Mononuclear cell (primary cell): ENCODE results near the gene OR6K2. TPM values are rescaled to one million over a fixed set of nuclear protein-coding genes. Genes with fewer than 3 reads are reported as not detected.
"Not testable (repeated sequence)": the region's sequence is repeated elsewhere in the genome, so short reads cannot be mapped to it uniquely, and the experiment has no call there.

Experiments used
- H3K27me3 ChIP-seq: 2 replicates; pipeline ENCODE4 v1.6.0; 2011; ENCODE audit warnings: low read length, control low read depth; ENCODE audit not compliant: insufficient read depth
- H3K4me1 ChIP-seq: 2 replicates; pipeline ENCODE4 v1.5.1; 2011; ENCODE audit warnings: mild to moderate bottlenecking, low read length, control low read depth; ENCODE audit not compliant: insufficient read depth
- H3K4me3 ChIP-seq: 2 replicates; pipeline ENCODE4 v1.5.1; 2011; ENCODE audit warnings: mild to moderate bottlenecking, low read length, moderate library complexity
- H3K9me3 ChIP-seq: 2 replicates; pipeline ENCODE4 v1.5.1; 2011; ENCODE audit warnings: low read depth, mild to moderate bottlenecking, control low read depth, low read length
- total RNA-seq: library from RNA; depleted of rRNA; stranded (reverse); fragments of >200 nt; gene quantifications from one replicate; pipeline ENCODE4 v1.2.3, GENCODE V29; 2012

The OR6K2 gene
- total RNA-seq, 1 donor, result not detected

GRCh38 chr1:158691907-158692306 is 8.5 kb downstream of the OR6K2 start:
- Histone ChIP-seq H3K9me3 (no peaks in the 10 kb centered on the region), H3K27me3 (no peaks in the 10 kb centered on the region), H3K4me3 (no peak overlapping the region), H3K4me1 (no peaks in the 10 kb centered on the region)

GRCh38 chr1:158691149-158691548 is 9.3 kb downstream of the OR6K2 start:
- H3K9me3 ChIP-seq, H3K4me1 ChIP-seq, H3K4me3 ChIP-seq, H3K27me3 ChIP-seq: not testable (repeated sequence)

DNA sequence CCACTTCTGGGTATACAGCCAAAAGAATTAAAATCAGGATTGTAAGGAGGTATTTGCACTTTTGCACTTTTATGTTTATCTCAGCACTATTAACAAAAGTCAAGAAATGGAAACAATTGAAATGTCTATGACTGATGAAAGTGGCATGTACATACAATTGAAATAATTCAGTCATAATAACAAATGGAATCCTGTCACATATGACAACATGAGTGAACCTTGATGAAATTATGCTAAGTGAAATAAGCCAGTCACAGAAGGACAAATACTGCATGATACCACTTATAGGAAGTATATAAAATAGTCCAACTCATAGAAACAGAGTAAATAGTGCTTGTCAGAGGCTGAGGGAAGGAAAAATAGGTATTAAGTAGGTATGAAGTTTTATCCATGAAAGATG is 10.6 kb downstream of the OR6K2 start:
- Histone ChIP-seq H3K27me3 (no peaks in the 10 kb centered on the region), H3K9me3 (no peaks in the 10 kb centered on the region), H3K4me1 (peaks cover 4% of the 10 kb centered on the region), H3K4me3 (no peak overlapping the region)

DNA sequence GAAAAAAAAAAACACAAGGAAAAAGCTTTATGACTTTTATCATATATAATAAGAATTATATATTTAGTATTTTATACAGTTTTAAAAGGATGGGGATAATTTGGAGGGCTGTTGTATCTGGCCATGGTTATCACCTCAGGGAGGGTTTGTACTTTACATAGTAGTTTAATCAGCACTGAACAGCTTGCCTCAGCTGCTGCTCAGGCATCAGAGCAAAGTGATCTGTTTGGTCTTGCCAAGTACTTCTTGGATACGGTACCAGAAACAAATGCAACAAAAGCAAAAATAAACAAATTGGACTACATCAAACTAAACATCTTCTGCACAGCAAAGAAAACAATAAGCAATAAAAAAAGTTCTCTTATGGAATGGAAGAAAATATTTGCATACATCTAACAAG is 11.3 kb downstream of the OR6K2 start:
- no peaks in the 10 kb centered on the region for H3K27me3 ChIP-seq
- H3K4me3 ChIP-seq, result no peak overlapping the region
- H3K9me3 ChIP-seq, result no peaks in the 10 kb centered on the region
- peaks cover 4% of the 10 kb centered on the region for H3K4me1 ChIP-seq

- not testable (repeated sequence) for H3K4me3 ChIP-seq, H3K4me1 ChIP-seq, H3K27me3 ChIP-seq, H3K9me3 ChIP-seq
Observed at GRCh38 chr1:158688343-158688742, 12.1 kb downstream of the OR6K2 start.

- Histone ChIP-seq H3K4me1 (peaks cover 4% of the 10 kb centered on the region), H3K9me3 (no peaks in the 10 kb centered on the region), H3K27me3 (no peaks in the 10 kb centered on the region), H3K4me3 (no peak overlapping the region)
Observed at GRCh38 chr1:158687037-158687436, 13.4 kb downstream of the OR6K2 start.

GRCh38 chr1:158686111-158687009 is 14.1 kb downstream of the OR6K2 start, which contains the start of gene SPTA1:
TSS of gene SPTA1 (minus strand) at chr1:158686715. CDS start at chr1:158686517, 198 bp downstream.
- no peaks in the 10 kb centered on the region for H3K27me3 ChIP-seq
- peaks cover 6% of the 10 kb centered on the region for H3K4me1 ChIP-seq
- H3K9me3 ChIP-seq, result no peaks in the 10 kb centered on the region
- H3K4me3 ChIP-seq, result no peak within 1 kb of the TSS

DNA sequence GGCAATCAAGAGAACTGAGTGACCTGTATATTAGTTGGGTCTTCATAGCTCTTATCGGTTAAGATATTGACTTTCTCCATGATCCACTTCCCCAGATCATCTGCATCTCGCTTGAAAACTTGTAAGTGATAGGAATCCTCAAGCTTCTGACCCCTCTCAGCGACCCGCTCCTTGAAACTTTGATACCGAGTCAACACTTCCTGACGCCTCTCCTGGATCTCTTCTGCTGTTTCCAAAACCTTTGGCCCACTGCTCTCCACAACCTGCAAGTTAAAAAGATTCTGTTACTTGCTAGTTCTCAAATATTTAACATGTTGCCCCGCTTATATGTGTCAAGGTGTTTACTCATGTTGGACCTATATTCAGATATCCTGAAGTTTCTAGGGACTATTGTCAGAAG is 15.4 kb downstream of the OR6K2 start:
- Histone ChIP-seq H3K4me3 (no peak overlapping the region), H3K4me1 (peaks cover 8% of the 10 kb centered on the region), H3K27me3 (no peaks in the 10 kb centered on the region), H3K9me3 (no peaks in the 10 kb centered on the region)

DNA sequence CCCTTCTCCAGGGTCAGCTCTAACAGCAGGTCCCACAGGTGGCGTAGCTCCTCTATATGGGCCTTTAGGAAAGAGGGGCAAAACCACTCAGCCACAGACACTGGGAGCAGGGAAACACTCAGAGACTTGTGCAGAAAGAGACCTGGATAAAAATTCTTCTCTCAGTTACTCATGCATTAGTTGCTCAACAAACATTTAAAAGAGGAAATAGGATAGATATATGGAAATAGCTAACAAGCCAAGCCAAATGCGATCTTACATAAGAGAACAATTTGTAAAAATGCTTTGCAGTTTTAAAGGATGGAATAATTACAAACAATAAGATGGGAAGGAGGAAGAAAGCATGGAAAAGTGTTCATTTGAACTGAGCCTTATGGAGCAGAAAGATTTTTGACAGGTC is 18.8 kb downstream of the OR6K2 start:
- H3K27me3 ChIP-seq, result peaks cover 5% of the 10 kb centered on the region
- peaks cover 7% of the 10 kb centered on the region for H3K4me1 ChIP-seq
- H3K9me3 ChIP-seq, result no peaks in the 10 kb centered on the region
- H3K4me3 ChIP-seq, result no peak overlapping the region

GRCh38 chr1:158679289-158679688 is 21.2 kb downstream of the OR6K2 start:
- H3K27me3 ChIP-seq, result peaks cover 9% of the 10 kb centered on the region
- H3K4me1 ChIP-seq, result peaks cover 3% of the 10 kb centered on the region
- no peaks in the 10 kb centered on the region for H3K9me3 ChIP-seq
- no peak overlapping the region for H3K4me3 ChIP-seq

DNA sequence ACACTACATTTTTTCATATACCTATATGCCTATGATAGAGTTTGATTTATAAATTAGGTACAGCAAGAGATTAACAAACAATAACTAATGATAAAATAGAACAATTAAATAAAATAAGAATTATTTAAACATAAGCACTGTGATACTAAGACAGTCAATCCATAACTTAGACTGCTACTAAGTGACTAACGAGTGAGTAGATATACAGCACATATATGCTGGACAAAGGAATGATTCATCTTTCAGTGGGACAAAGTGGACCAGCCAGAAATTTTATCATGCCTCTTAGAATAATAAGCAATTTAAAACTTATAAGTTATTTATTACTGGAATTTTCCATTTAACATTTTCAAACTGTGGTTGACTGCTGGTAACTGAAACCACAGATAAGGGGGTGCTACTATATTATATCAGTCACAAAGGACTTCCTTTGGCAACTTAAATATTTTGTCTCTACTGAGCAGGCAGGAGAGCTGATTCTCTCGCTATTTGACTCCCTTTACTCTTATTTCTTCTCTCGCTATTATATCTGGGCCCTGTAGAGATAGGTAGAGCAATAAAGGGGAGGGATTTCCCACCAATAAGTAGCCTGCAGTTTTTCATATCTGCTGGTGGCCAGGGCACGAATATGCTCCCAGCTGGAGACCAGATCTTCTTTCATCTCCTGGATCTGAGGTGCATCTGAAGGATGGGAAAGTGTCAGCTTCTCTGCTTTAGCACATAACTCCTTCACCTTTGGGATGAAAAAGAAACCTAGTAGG is 24.7 kb downstream of the OR6K2 start:
- H3K4me1 ChIP-seq, result no peaks in the 10 kb centered on the region
- peaks cover 9% of the 10 kb centered on the region for H3K27me3 ChIP-seq
- H3K9me3 ChIP-seq, result no peaks in the 10 kb centered on the region
- no peak overlapping the region for H3K4me3 ChIP-seq

GRCh38 chr1:158674302-158674701 is 26.1 kb downstream of the OR6K2 start:
- H3K9me3 ChIP-seq, result no peaks in the 10 kb centered on the region
- peaks cover 9% of the 10 kb centered on the region for H3K27me3 ChIP-seq
- no peaks in the 10 kb centered on the region for H3K4me1 ChIP-seq
- no peak overlapping the region for H3K4me3 ChIP-seq

GRCh38 chr1:158666037-158666436 is 34.4 kb downstream of the OR6K2 start:
- no peak overlapping the region for H3K4me3 ChIP-seq
- peaks cover 4% of the 10 kb centered on the region for H3K27me3 ChIP-seq
- H3K4me1 ChIP-seq, result no peaks in the 10 kb centered on the region
- H3K9me3 ChIP-seq, result no peaks in the 10 kb centered on the region

GRCh38 chr1:158654571-158654970 is 45.9 kb downstream of the OR6K2 start:
- Histone ChIP-seq H3K4me1 (peaks cover 10% of the 10 kb centered on the region), H3K27me3 (no peaks in the 10 kb centered on the region), H3K9me3 (no peaks in the 10 kb centered on the region), H3K4me3 (no peak overlapping the region)

DNA sequence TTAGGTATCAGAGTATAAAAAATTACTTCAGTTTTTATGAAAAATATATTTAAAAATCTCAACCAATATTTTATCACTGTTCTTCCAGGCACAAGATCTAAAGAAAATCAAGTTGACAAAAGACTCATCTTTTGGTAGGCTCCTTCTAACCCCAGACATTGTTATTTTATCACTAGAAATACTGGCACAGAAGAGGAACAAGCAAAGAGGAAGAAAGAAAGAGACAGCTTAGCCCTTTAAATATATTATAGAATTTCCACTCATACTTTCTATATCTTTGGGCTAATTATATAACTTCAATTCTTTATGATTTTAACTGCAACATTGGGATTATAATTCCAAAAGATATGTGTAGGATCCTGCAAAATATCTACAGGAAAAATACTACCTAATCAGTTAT is 46.4 kb downstream of the OR6K2 start:
- H3K27me3 ChIP-seq, result no peaks in the 10 kb centered on the region
- H3K4me1 ChIP-seq, result peaks cover 10% of the 10 kb centered on the region
- H3K4me3 ChIP-seq, result no peak overlapping the region
- H3K9me3 ChIP-seq, result no peaks in the 10 kb centered on the region
